ENCODE measurements around the gene PRIM2. TPM values are rescaled to one million over a fixed set of nuclear protein-coding genes. Genes with fewer than 3 reads are reported as not detected.

PRIM2 gene
- total and polyA plus RNA-seq, 9 of the 15 experiments (the other 6 are each of a cell fraction or from before 2014, with no cell fraction given): 19.8 to 57.5 (median 33.4) TPM

DNA sequence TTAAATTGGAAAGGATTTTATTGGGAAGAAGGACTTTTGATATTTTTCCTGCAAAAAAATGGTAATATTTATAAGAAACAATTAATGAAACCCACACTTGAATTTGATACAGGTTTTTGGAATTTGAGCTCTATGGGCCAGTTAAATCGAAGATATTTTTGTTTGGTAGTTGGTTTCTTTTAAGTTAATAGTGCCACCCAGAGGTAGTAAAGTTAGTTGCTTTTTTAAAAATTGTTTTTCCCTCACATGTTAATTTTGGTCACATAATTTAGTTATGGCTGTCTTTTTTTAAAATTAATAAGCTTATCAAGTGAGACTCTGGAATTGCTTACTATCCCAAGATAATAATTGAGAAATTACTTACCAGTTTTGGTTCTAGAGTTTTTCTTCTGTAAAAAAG is 7.1 kb downstream of the PRIM2 start:
- DNase-seq (ENCODE audit: extremely low read depth in 1 of 4, low spot score in 3 of 4) (peak in 3 of 4 experiments; percentile 4 to 18 (median 15)), FAIRE-seq (peak; percentile 85), ATAC-seq (peak; percentile 52; the same call in 1 of the 3 replicates)
- Histone ChIP-seq H3K4me2 (ENCODE audit: insufficient read depth, low read length) (no peak overlapping the region), H3K4me3 (no peak overlapping the region), H3K9me1 (ENCODE audit: control insufficient read depth, insufficient read depth, low read length) (no peaks in the 10 kb centered on the region), H2AFZ (ENCODE audit: low read depth, low read length) (no peak overlapping the region), H3K27me3 (ENCODE audit: control insufficient read depth in 2 of 2, insufficient read depth in 2 of 2, low read length in 2 of 2) (no peaks in the 10 kb centered on the region), H3K27ac (ENCODE audit: extremely low read depth, low read depth, low read length) (no peak overlapping the region), H3K9me3 (replicated peaks; ENCODE audit: control insufficient read depth, insufficient read depth, low read depth, low read length) (no peaks in the 10 kb centered on the region), H3K9ac (ENCODE audit: insufficient read depth in 1 of 2, low read depth in 2 of 2, low read length in 2 of 2) (no peak overlapping the region), H3K36me3 (ENCODE audit: control insufficient read depth, insufficient read depth, low read length) (peaks cover 95% of the 10 kb centered on the region), H4K20me1 (replicated peaks; ENCODE audit: control insufficient read depth, insufficient read depth, low read length) (no peaks in the 10 kb centered on the region), H3K79me2 (ENCODE audit: control insufficient read depth, insufficient read depth, low read length) (peaks cover under 1% of the 10 kb centered on the region; the same call in 1 of the 3 replicates), H3K4me1 (replicated peaks in 1 of 2; ENCODE audit: control insufficient read depth in 2 of 2, insufficient read depth in 2 of 2, low read length in 2 of 2) (no peaks in the 10 kb centered on the region; a peak in 1 of 5 replicates)
- TF ChIP-seq POLR2H (tag; IDR thresholded peaks at IDR 0.05; ENCODE audit: low read depth): 0 out of 2 replicates have a peak, but pooled peaks have one; percentile 15
- TF ChIP-seq, protein P1, sequence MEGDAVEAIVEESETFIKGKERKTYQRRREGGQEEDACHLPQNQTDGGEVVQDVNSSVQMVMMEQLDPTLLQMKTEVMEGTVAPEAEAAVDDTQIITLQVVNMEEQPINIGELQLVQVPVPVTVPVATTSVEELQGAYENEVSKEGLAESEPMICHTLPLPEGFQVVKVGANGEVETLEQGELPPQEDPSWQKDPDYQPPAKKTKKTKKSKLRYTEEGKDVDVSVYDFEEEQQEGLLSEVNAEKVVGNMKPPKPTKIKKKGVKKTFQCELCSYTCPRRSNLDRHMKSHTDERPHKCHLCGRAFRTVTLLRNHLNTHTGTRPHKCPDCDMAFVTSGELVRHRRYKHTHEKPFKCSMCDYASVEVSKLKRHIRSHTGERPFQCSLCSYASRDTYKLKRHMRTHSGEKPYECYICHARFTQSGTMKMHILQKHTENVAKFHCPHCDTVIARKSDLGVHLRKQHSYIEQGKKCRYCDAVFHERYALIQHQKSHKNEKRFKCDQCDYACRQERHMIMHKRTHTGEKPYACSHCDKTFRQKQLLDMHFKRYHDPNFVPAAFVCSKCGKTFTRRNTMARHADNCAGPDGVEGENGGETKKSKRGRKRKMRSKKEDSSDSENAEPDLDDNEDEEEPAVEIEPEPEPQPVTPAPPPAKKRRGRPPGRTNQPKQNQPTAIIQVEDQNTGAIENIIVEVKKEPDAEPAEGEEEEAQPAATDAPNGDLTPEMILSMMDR (IDR thresholded peaks at IDR 0.05 in 2 of 3, conservative IDR thresholded peaks at IDR 0.05 in 1 of 3; ENCODE audit: insufficient read depth in 2 of 3, low read depth in 1 of 3, low read length in 3 of 3): peak in 1 of 3 experiments; percentile 64; a peak in 2 of 6 replicates
- TF ChIP-seq RAD21 (CRISPR knock-in tag; conservative IDR thresholded peaks at IDR 0.05 in 1 of 2, IDR thresholded peaks at IDR 0.05 in 1 of 2): peak; percentile 35 to 58
- TF ChIP-seq ARNT (IDR thresholded peaks at IDR 0.05): no peak
- no peak for TF ChIP-seq ZNF717 (CRISPR knock-in tag; IDR thresholded peaks at IDR 0.05)
- TF ChIP-seq, protein P2, sequence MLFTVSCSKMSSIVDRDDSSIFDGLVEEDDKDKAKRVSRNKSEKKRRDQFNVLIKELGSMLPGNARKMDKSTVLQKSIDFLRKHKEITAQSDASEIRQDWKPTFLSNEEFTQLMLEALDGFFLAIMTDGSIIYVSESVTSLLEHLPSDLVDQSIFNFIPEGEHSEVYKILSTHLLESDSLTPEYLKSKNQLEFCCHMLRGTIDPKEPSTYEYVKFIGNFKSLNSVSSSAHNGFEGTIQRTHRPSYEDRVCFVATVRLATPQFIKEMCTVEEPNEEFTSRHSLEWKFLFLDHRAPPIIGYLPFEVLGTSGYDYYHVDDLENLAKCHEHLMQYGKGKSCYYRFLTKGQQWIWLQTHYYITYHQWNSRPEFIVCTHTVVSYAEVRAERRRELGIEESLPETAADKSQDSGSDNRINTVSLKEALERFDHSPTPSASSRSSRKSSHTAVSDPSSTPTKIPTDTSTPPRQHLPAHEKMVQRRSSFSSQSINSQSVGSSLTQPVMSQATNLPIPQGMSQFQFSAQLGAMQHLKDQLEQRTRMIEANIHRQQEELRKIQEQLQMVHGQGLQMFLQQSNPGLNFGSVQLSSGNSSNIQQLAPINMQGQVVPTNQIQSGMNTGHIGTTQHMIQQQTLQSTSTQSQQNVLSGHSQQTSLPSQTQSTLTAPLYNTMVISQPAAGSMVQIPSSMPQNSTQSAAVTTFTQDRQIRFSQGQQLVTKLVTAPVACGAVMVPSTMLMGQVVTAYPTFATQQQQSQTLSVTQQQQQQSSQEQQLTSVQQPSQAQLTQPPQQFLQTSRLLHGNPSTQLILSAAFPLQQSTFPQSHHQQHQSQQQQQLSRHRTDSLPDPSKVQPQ (CRISPR knock-in tag; IDR thresholded peaks at IDR 0.05; ENCODE audit: borderline replicate concordance): no peak
- CTCF ChIA-PET (ENCODE audit: low intra/inter-chr PET ratio): interaction anchor here (1.1 to 4.1 kb wide), 3 partner anchors 134 to 421 kb away, joined by 4 to 34 read pairs (median 18); no protein-coding TSS in a partner anchor
- POLR2A ChIA-PET: interaction anchor here (0.6 to 1.2 kb wide), 2 partner anchors 48 to 427 kb away, joined by 3 read pairs; no protein-coding TSS in a partner anchor
- WGBS (ENCODE audit: insufficient coverage, low coverage, missing lambda C conversion rate): 40% methylated on average over 1 of the region's 1 CpG
- no TSS peak for BruUV-seq (replicated peaks)
- intact Hi-C loops (cut with micrococcal nuclease): no loop called here
- in situ Hi-C loops (cut with MboI): loop anchor here (25.0 kb wide), 1 partner anchor 962 kb away; no protein-coding TSS in a partner anchor
